Stimulated activated naive B cell treated with anti-CD40 and anti-IgM and Interleukin-4, amounts not matched to agents 10 μg/mL and 1 μg/mL and 100 μg/mL, for 72 hours (primary cell): ENCODE results near the gene NCAM2.

Source experiments
- ATAC-seq, 2 donors: fragments of 150-1000 bp; cut with Tn5 transposase; replicated peaks; 2 replicates each; pipeline ENCODE4 v1.10.0; 2021; ENCODE audit warnings: moderate library complexity in 1 of 2
- DNase-seq: peaks from one replicate; pipeline ENCODE4 v3.0.0; 2021
- H3K27ac Mint-ChIP-seq: one replicate; pipeline ENCODE4 v1.8.0; 2022; ENCODE audit warnings: mild to moderate bottlenecking, mixed read lengths
- H3K27me3 Mint-ChIP-seq, 2 donors: one replicate each; pipeline ENCODE4 v1.8.0; 2022; ENCODE audit warnings: mixed read lengths in 2 of 2
- H3K36me3 Mint-ChIP-seq, 2 donors: one replicate each; pipeline ENCODE4 v1.8.0; 2022; ENCODE audit warnings: mixed read lengths in 2 of 2, mild to moderate bottlenecking in 1 of 2
- H3K4me1 Mint-ChIP-seq, 2 donors: one replicate each; pipeline ENCODE4 v1.8.0; 2022; ENCODE audit warnings: mixed read lengths in 2 of 2, mild to moderate bottlenecking in 1 of 2
- H3K4me3 Mint-ChIP-seq, 2 donors: one replicate each; pipeline ENCODE4 v1.8.0; 2022; ENCODE audit warnings: mild to moderate bottlenecking in 2 of 2, mixed read lengths in 2 of 2, moderate library complexity in 1 of 2
- H3K9me3 Mint-ChIP-seq, 2 donors: one replicate each; pipeline ENCODE4 v1.8.0; 2022; ENCODE audit warnings: mixed read lengths in 2 of 2, mild to moderate bottlenecking in 1 of 2

Gene NCAM2

GRCh38 chr21:21436012-21436534 lies 437.9 kb downstream of the NCAM2 start:
- Mint-ChIP-seq H3K27ac (no peak overlapping the region), H3K27me3 (no peaks in the 10 kb centered on the region), H3K4me3 (no peak overlapping the region), H3K9me3 (peaks cover 0 to 2% of the 10 kb centered on the region in 2 donors), H3K4me1 (no peaks in the 10 kb centered on the region), H3K36me3 (no peaks in the 10 kb centered on the region)
- DNase-seq = no peak
- no peak for ATAC-seq

GRCh38 chr21:21439761-21440160 lies 441.6 kb downstream of the NCAM2 start:
- Mint-ChIP-seq H3K9me3 (peaks cover 2 to 5% of the 10 kb centered on the region in 2 donors), H3K27ac (no peak overlapping the region), H3K4me1 (no peaks in the 10 kb centered on the region), H3K4me3 (no peak overlapping the region), H3K27me3 (no peaks in the 10 kb centered on the region), H3K36me3 (no peaks in the 10 kb centered on the region)
- ATAC-seq = no peak
- no peak for DNase-seq

GRCh38 chr21:21457077-21457476 lies 458.9 kb downstream of the NCAM2 start:
- Mint-ChIP-seq H3K27me3 (no peaks in the 10 kb centered on the region), H3K4me3 (no peak overlapping the region), H3K36me3 (no peaks in the 10 kb centered on the region), H3K27ac (no peak overlapping the region), H3K4me1 (no peaks in the 10 kb centered on the region), H3K9me3 (no peaks in the 10 kb centered on the region)
- ATAC-seq = no peak
- no peak for DNase-seq

GRCh38 chr21:21458124-21458631 lies 460.0 kb downstream of the NCAM2 start:
- ATAC-seq (no peak), DNase-seq (no peak)
- H3K9me3 Mint-ChIP-seq = no peaks in the 10 kb centered on the region
- H3K4me3 Mint-ChIP-seq = no peak overlapping the region
- no peak overlapping the region for H3K27ac Mint-ChIP-seq
- no peaks in the 10 kb centered on the region for H3K27me3 Mint-ChIP-seq
- no peaks in the 10 kb centered on the region for H3K36me3 Mint-ChIP-seq
- H3K4me1 Mint-ChIP-seq = no peaks in the 10 kb centered on the region

GRCh38 chr21:21460979-21461378 lies 462.8 kb downstream of the NCAM2 start:
- H3K9me3 Mint-ChIP-seq = no peaks in the 10 kb centered on the region
- H3K36me3 Mint-ChIP-seq = no peaks in the 10 kb centered on the region
- no peak overlapping the region for H3K27ac Mint-ChIP-seq
- no peak overlapping the region for H3K4me3 Mint-ChIP-seq
- H3K4me1 Mint-ChIP-seq = no peaks in the 10 kb centered on the region
- no peaks in the 10 kb centered on the region for H3K27me3 Mint-ChIP-seq
- DNase-seq (no peak), ATAC-seq (no peak)

- Mint-ChIP-seq H3K4me1 (no peaks in the 10 kb centered on the region), H3K9me3 (no peaks in the 10 kb centered on the region)
Measured at GRCh38 chr21:21463456-21463855, 465.2 kb downstream of the NCAM2 start.

GRCh38 chr21:21464684-21465083 lies 466.5 kb downstream of the NCAM2 start:
- Mint-ChIP-seq H3K27ac (no peak overlapping the region), H3K9me3 (no peaks in the 10 kb centered on the region), H3K4me3 (no peak overlapping the region), H3K36me3 (no peaks in the 10 kb centered on the region), H3K4me1 (no peaks in the 10 kb centered on the region), H3K27me3 (no peaks in the 10 kb centered on the region)
- DNase-seq (no peak), ATAC-seq (no peak)

More at GRCh38 chr21:21463456-21463855, 465.2 kb downstream of the NCAM2 start:
- Mint-ChIP-seq H3K36me3 (no peaks in the 10 kb centered on the region), H3K27ac (no peak overlapping the region), H3K27me3 (no peaks in the 10 kb centered on the region), H3K4me3 (no peak overlapping the region)
- DNase-seq (no peak), ATAC-seq (no peak)

GRCh38 chr21:21466752-21467151 lies 468.5 kb downstream of the NCAM2 start:
- H3K27me3 Mint-ChIP-seq = no peaks in the 10 kb centered on the region
- ATAC-seq = no peak
- no peak for DNase-seq
- no peaks in the 10 kb centered on the region for H3K9me3 Mint-ChIP-seq
- H3K4me3 Mint-ChIP-seq = no peak overlapping the region
- H3K36me3 Mint-ChIP-seq = no peaks in the 10 kb centered on the region
- no peaks in the 10 kb centered on the region for H3K4me1 Mint-ChIP-seq
- H3K27ac Mint-ChIP-seq = no peak overlapping the region

GRCh38 chr21:21468003-21468402 lies 469.8 kb downstream of the NCAM2 start:
- H3K27me3 Mint-ChIP-seq = no peaks in the 10 kb centered on the region
- no peak for DNase-seq
- H3K36me3 Mint-ChIP-seq = no peaks in the 10 kb centered on the region
- no peak overlapping the region for H3K4me3 Mint-ChIP-seq
- H3K27ac Mint-ChIP-seq = no peak overlapping the region
- H3K4me1 Mint-ChIP-seq = no peaks in the 10 kb centered on the region
- no peak for ATAC-seq
- H3K9me3 Mint-ChIP-seq = no peaks in the 10 kb centered on the region

- no peak overlapping the region for H3K4me3 Mint-ChIP-seq
- DNase-seq (no peak), ATAC-seq (no peak)
- H3K4me1 Mint-ChIP-seq = no peaks in the 10 kb centered on the region
- no peaks in the 10 kb centered on the region for H3K36me3 Mint-ChIP-seq
- no peaks in the 10 kb centered on the region for H3K27me3 Mint-ChIP-seq
- no peak overlapping the region for H3K27ac Mint-ChIP-seq
- no peaks in the 10 kb centered on the region for H3K9me3 Mint-ChIP-seq
Measured at GRCh38 chr21:21481239-21481638, 483.0 kb downstream of the NCAM2 start.

- H3K27me3 Mint-ChIP-seq = no peaks in the 10 kb centered on the region
- peaks cover 1 to 4% of the 10 kb centered on the region in 2 donors for H3K9me3 Mint-ChIP-seq
- H3K4me1 Mint-ChIP-seq = no peaks in the 10 kb centered on the region
- no peak overlapping the region for H3K4me3 Mint-ChIP-seq
- no peak for ATAC-seq
- DNase-seq = no peak
- H3K27ac Mint-ChIP-seq = no peak overlapping the region
- H3K36me3 Mint-ChIP-seq = no peaks in the 10 kb centered on the region
Measured at GRCh38 chr21:21508859-21509258, 510.6 kb downstream of the NCAM2 start.

- DNase-seq = no peak
- Mint-ChIP-seq H3K36me3 (no peaks in the 10 kb centered on the region), H3K4me3 (no peak overlapping the region), H3K27ac (no peak overlapping the region), H3K4me1 (no peaks in the 10 kb centered on the region), H3K27me3 (no peaks in the 10 kb centered on the region), H3K9me3 (no peaks in the 10 kb centered on the region)
- ATAC-seq = no peak
Measured at GRCh38 chr21:21530680-21531079, 532.5 kb downstream of the NCAM2 start.

GRCh38 chr21:21547368-21547953 lies 549.3 kb downstream of the NCAM2 start:
- no peaks in the 10 kb centered on the region for H3K4me1 Mint-ChIP-seq
- DNase-seq (no peak), ATAC-seq (no peak)
- H3K27ac Mint-ChIP-seq = no peak overlapping the region
- no peaks in the 10 kb centered on the region for H3K27me3 Mint-ChIP-seq
- no peak overlapping the region for H3K4me3 Mint-ChIP-seq
- no peaks in the 10 kb centered on the region for H3K36me3 Mint-ChIP-seq
- H3K9me3 Mint-ChIP-seq = no peaks in the 10 kb centered on the region

- Mint-ChIP-seq H3K4me3 (no peak overlapping the region), H3K9me3 (peaks cover 16 to 23% of the 10 kb centered on the region in 2 donors), H3K36me3 (no peaks in the 10 kb centered on the region), H3K4me1 (no peaks in the 10 kb centered on the region), H3K27ac (no peak overlapping the region), H3K27me3 (no peaks in the 10 kb centered on the region)
- DNase-seq (no peak), ATAC-seq (no peak)
Measured at GRCh38 chr21:21559285-21560045, 561.3 kb downstream of the NCAM2 start.
